Right atrium auricular region (tissue), 2 donors: ENCODE results near the gene LPIN1. TPM values are rescaled to one million over a fixed set of nuclear protein-coding genes. Genes with fewer than 3 reads are reported as not detected.

Experiments used
- DNase-seq: peaks from one replicate; pipeline ENCODE4 v3.0.0-alpha.2; 2019; ENCODE audit warnings: low spot score
- H3K27ac ChIP-seq, 2 donors: fragments of 200-600 bp; sonication (generic); 1 replicate in 1 of 2; 2 replicates in 1 of 2; pipeline ENCODE4 v1.5.1; 2016 to 2019
- H3K27me3 ChIP-seq, 2 donors: fragments of 200-600 bp; sonication (generic); one replicate each; pipeline versions ENCODE4 v1.5.1 to v1.6.0; 2017 to 2019
- H3K36me3 ChIP-seq: fragments of 200-600 bp; sonication (generic); one replicate; pipeline ENCODE4 v1.5.1; 2016
- H3K4me1 ChIP-seq, 2 donors: fragments of 200-600 bp; sonication (generic); one replicate each; pipeline versions ENCODE4 v1.5.1 to v1.6.0; 2017 to 2019
- H3K4me3 ChIP-seq, 2 donors: fragments of 200-600 bp; sonication (generic); 1 replicate in 1 of 2; 2 replicates in 1 of 2; pipeline ENCODE4 v1.5.1; 2017 to 2019; ENCODE audit warnings: mild to moderate bottlenecking in 1 of 2, moderate library complexity in 1 of 2
- H3K9me3 ChIP-seq, 2 donors: fragments of 200-600 bp; sonication (generic); one replicate each; pipeline ENCODE4 v1.5.1; 2019
- total RNA-seq, 2 donors: library from RNA; depleted of rRNA; stranded (reverse); fragments of >200 nt; gene quantifications; one replicate each; pipeline ENCODE4 v1.1.0, GENCODE V29; 2016
- TF ChIP-seq, protein P1 (sequence below), 2 donors: fragments of 200-600 bp; sonication (generic); IDR thresholded peaks; one replicate each; pipeline ENCODE4 v1.5.1; 2019; ENCODE audit warnings: antibody characterized with exemption in 2 of 2

Gene LPIN1
- total RNA-seq, 2 donors from 2014 or later = 21.0 to 27.4 TPM

- TF ChIP-seq, protein P1, sequence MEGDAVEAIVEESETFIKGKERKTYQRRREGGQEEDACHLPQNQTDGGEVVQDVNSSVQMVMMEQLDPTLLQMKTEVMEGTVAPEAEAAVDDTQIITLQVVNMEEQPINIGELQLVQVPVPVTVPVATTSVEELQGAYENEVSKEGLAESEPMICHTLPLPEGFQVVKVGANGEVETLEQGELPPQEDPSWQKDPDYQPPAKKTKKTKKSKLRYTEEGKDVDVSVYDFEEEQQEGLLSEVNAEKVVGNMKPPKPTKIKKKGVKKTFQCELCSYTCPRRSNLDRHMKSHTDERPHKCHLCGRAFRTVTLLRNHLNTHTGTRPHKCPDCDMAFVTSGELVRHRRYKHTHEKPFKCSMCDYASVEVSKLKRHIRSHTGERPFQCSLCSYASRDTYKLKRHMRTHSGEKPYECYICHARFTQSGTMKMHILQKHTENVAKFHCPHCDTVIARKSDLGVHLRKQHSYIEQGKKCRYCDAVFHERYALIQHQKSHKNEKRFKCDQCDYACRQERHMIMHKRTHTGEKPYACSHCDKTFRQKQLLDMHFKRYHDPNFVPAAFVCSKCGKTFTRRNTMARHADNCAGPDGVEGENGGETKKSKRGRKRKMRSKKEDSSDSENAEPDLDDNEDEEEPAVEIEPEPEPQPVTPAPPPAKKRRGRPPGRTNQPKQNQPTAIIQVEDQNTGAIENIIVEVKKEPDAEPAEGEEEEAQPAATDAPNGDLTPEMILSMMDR (IDR thresholded peaks at IDR 0.05) = no peak
- no peaks in the 10 kb centered on the region for H3K9me3 ChIP-seq
- no peaks in the 10 kb centered on the region for H3K27me3 ChIP-seq
- peaks cover 0 to 43% of the 10 kb centered on the region in 2 donors for H3K4me1 ChIP-seq
- no peak for DNase-seq
- no peaks in the 10 kb centered on the region for H3K36me3 ChIP-seq
- no peak overlapping the region for H3K4me3 ChIP-seq
- no peak overlapping the region for H3K27ac ChIP-seq
These were observed 4.1 kb upstream of the LPIN1 start for GRCh38 chr2:11742317-11742701.

GRCh38 chr2:11742702-11743357 lies 3.6 kb upstream of the LPIN1 start:
- DNase-seq = no peak
- no peak overlapping the region for H3K27ac ChIP-seq
- H3K9me3 ChIP-seq = no peaks in the 10 kb centered on the region
- TF ChIP-seq, protein P1 (IDR thresholded peaks at IDR 0.05) = no peak
- H3K4me1 ChIP-seq = peaks cover 0 to 48% of the 10 kb centered on the region in 2 donors
- no peaks in the 10 kb centered on the region for H3K27me3 ChIP-seq
- no peak overlapping the region for H3K4me3 ChIP-seq
- no peaks in the 10 kb centered on the region for H3K36me3 ChIP-seq

DNA sequence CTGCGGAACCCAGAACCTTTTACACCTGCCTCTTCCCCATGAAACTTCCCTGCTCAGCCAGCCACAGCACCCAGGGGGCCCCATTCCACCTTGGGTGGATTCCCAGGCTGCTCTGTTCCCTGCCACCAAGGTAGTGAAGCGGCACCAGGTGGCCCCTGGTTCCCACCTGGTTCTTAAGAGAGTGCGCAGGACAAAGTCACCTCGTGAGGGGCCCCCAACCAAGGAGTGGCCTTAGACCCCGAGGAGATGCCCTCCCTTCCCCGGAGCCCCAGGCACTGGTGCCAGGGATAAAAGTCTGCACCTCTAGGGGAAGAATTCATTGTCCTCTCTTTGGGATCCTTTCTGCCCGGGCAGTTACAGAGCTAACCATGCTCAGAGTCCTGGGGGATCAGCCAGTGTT lies 3.1 kb upstream of the LPIN1 start:
- Histone ChIP-seq H3K4me3 (no peak overlapping the region), H3K36me3 (no peaks in the 10 kb centered on the region), H3K27ac (peak overlapping the region; percentile 51 to 75), H3K27me3 (no peaks in the 10 kb centered on the region), H3K9me3 (no peaks in the 10 kb centered on the region), H3K4me1 (peaks cover 0 to 53% of the 10 kb centered on the region in 2 donors)
- no peak for DNase-seq
- TF ChIP-seq, protein P1 (IDR thresholded peaks at IDR 0.05) = no peak

GRCh38 chr2:11743846-11744553 lies 2.4 kb upstream of the LPIN1 start:
- Histone ChIP-seq H3K4me1 (peaks cover 0 to 56% of the 10 kb centered on the region in 2 donors), H3K36me3 (no peaks in the 10 kb centered on the region), H3K4me3 (peak overlapping the region in 1 of 2 donors; percentile 34), H3K9me3 (no peaks in the 10 kb centered on the region), H3K27me3 (no peaks in the 10 kb centered on the region), H3K27ac (peak overlapping the region; percentile 72 to 75)
- peak; percentile 96 for DNase-seq
- TF ChIP-seq, protein P1 (IDR thresholded peaks at IDR 0.05) = no peak

GRCh38 chr2:11744631-11745394 lies 1.6 kb upstream of the LPIN1 start:
- Histone ChIP-seq H3K27ac (peak overlapping the region; percentile 72 to 75), H3K4me1 (peaks cover 0 to 59% of the 10 kb centered on the region in 2 donors), H3K36me3 (no peaks in the 10 kb centered on the region), H3K27me3 (no peaks in the 10 kb centered on the region), H3K4me3 (peak overlapping the region in 1 of 2 donors; percentile 34), H3K9me3 (no peaks in the 10 kb centered on the region)
- DNase-seq = no peak
- TF ChIP-seq, protein P1 (IDR thresholded peaks at IDR 0.05) = peak in 1 of 2 donors; percentile 59
